A673 (cell line): ENCODE measurements around the gene NCBP2. TPM values are rescaled to one million over a fixed set of nuclear protein-coding genes. Genes with fewer than 3 reads are reported as not detected.

Source experiments
- BruUV-seq: library from RNA; stranded (reverse); fragments of 400-500 nt; replicated peaks from 2 replicates; lab custom pipeline; 2021; lab: Mats Ljungman, UMichigan
- CTCF ChIA-PET: fragments of 300-600 bp; sonication (Branson Sonifier 250); formaldehyde crosslinking; loops from one replicate; lab custom pipeline; 2022; ENCODE audit warnings: antibody characterized with exemption; lab: Charles Lee
- POLR2A ChIA-PET: fragments of 300-600 bp; sonication (Branson Sonifier 250); formaldehyde crosslinking; loops from one replicate; lab custom pipeline; 2022; ENCODE audit warnings: antibody characterized with exemption; ENCODE audit not compliant: low non-redundant PET; lab: Charles Lee
- DNase-seq: peaks from one replicate; pipeline ENCODE4 v3.0.0-alpha.2; 2015; ENCODE audit warnings: low spot score
- H3K27ac ChIP-seq: fragments of 200-600 bp; sonication (generic); 2 replicates; pipeline ENCODE4 v1.5.1; 2016; ENCODE audit warnings: mixed run types, low read depth, mild to moderate bottlenecking, mixed read lengths, antibody characterized with exemption, low read length; ENCODE audit not compliant: poor library complexity, severe bottlenecking
- H3K27me3 ChIP-seq: fragments of 200-600 bp; sonication (generic); replicated peaks from 2 replicates; pipeline ENCODE4 v1.6.1; 2017; ENCODE audit warnings: mixed run types, low read depth, mild to moderate bottlenecking, mixed read lengths, antibody characterized with exemption, low read length; ENCODE audit not compliant: insufficient read depth, poor library complexity
- H3K36me3 ChIP-seq: fragments of 200-600 bp; sonication (generic); 2 replicates; pipeline ENCODE4 v1.6.1; 2016; ENCODE audit warnings: mixed run types, mild to moderate bottlenecking, mixed read lengths, antibody characterized with exemption, low read length; ENCODE audit not compliant: insufficient read depth, poor library complexity, severe bottlenecking
- H3K4me1 ChIP-seq: fragments of 200-600 bp; sonication (generic); 2 replicates; pipeline ENCODE4 v1.6.1; 2017; ENCODE audit warnings: mixed run types, mild to moderate bottlenecking, mixed read lengths, antibody characterized with exemption, low read length; ENCODE audit not compliant: insufficient read depth, poor library complexity, severe bottlenecking
- H3K4me3 ChIP-seq: fragments of 200-600 bp; sonication (generic); 2 replicates; pipeline ENCODE4 v1.5.1; 2016; ENCODE audit warnings: low read depth, mixed run types, mild to moderate bottlenecking, mixed read lengths, low read length; ENCODE audit not compliant: poor library complexity, severe bottlenecking
- H3K9me3 ChIP-seq: fragments of 200-600 bp; sonication (generic); 2 replicates; pipeline ENCODE4 v1.6.1; 2016; ENCODE audit warnings: mixed run types, low read depth, mild to moderate bottlenecking, mixed read lengths, antibody characterized with exemption, low read length; ENCODE audit not compliant: poor library complexity, severe bottlenecking
- CTCF ChIP-seq: fragments of 300-800, 200-600 bp; sonication (generic); conservative IDR thresholded peaks from 2 replicates; pipeline ENCODE4 v1.5.1; 2017; ENCODE audit warnings: low read depth, mild to moderate bottlenecking, antibody characterized with exemption, low read length, moderate library complexity, mixed read lengths
- EZH2 ChIP-seq: fragments of 200-600 bp; sonication (generic); IDR thresholded peaks from 2 replicates; pipeline ENCODE4 v1.6.1; 2017; ENCODE audit warnings: borderline replicate concordance, low read depth, mild to moderate bottlenecking, mixed read lengths, antibody characterized with exemption, low read length; ENCODE audit not compliant: poor library complexity, severe bottlenecking
- intact Hi-C: fragments of 100-400 bp; cut with micrococcal nuclease; formaldehyde crosslinking; loops from one replicate; pipeline ENCODE4 v1.10.0; 2022; ENCODE audit not compliant: unreplicated experiment
- total RNA-seq: library from RNA; stranded (reverse); gene quantifications from 2 replicates; pipeline ENCODE4 v1.2.3, GENCODE V29; 2021

The NCBP2 gene
- total RNA-seq, 1 experiment from 2014 or later: 93.7 TPM

GRCh38 chr3:196903740-196904139 lies 38.6 kb downstream of the NCBP2 start:
- Histone ChIP-seq H3K4me3 (no peak overlapping the region), H3K4me1 (no peaks in the 10 kb centered on the region), H3K27me3 (no peaks in the 10 kb centered on the region), H3K36me3 (peaks cover 39% of the 10 kb centered on the region), H3K27ac (no peak overlapping the region), H3K9me3 (no peaks in the 10 kb centered on the region)
- TF ChIP-seq CTCF: no peak
- TF ChIP-seq EZH2: no peak
- ChIA-PET POLR2A (no interaction called here), CTCF (no interaction called here)
- BruUV-seq: no TSS peak
- intact Hi-C loops: no loop called here
- DNase-seq: no peak

GRCh38 chr3:196902296-196902695 lies 40.0 kb downstream of the NCBP2 start:
- no peaks in the 10 kb centered on the region for H3K27me3 ChIP-seq
- TF ChIP-seq CTCF (no peak), EZH2 (no peak)
- BruUV-seq: no TSS peak
- peaks cover 39% of the 10 kb centered on the region for H3K36me3 ChIP-seq
- H3K9me3 ChIP-seq: no peaks in the 10 kb centered on the region
- CTCF ChIA-PET: no interaction called here
- DNase-seq: no peak
- H3K27ac ChIP-seq: no peak overlapping the region
- POLR2A ChIA-PET: no interaction called here
- H3K4me1 ChIP-seq: no peaks in the 10 kb centered on the region
- intact Hi-C loops: no loop called here
- no peak overlapping the region for H3K4me3 ChIP-seq

GRCh38 chr3:196901768-196902167 lies 40.6 kb downstream of the NCBP2 start:
- peaks cover 38% of the 10 kb centered on the region for H3K36me3 ChIP-seq
- H3K27ac ChIP-seq: no peak overlapping the region
- no peaks in the 10 kb centered on the region for H3K4me1 ChIP-seq
- TF ChIP-seq CTCF: no peak
- no peak for TF ChIP-seq EZH2
- no peak for DNase-seq
- H3K4me3 ChIP-seq: no peak overlapping the region
- CTCF ChIA-PET: no interaction called here
- intact Hi-C loops: no loop called here
- POLR2A ChIA-PET: no interaction called here
- no peaks in the 10 kb centered on the region for H3K9me3 ChIP-seq
- no peaks in the 10 kb centered on the region for H3K27me3 ChIP-seq
- no TSS peak for BruUV-seq
